Activated CD8-positive, alpha-beta memory T cell treated with anti-CD3 and anti-CD28 coated beads, Interleukin-2, amount 10 ng/mL, durations not matched to agents 7 days and 5 days (primary cell): Measurements from ENCODE around the gene LRBA. TPM values are rescaled to one million over a fixed set of nuclear protein-coding genes. Genes with fewer than 3 reads are reported as not detected.

Source experiments
- ATAC-seq: fragments of 150-1000 bp; cut with Tn5 transposase; one replicate; pipeline ENCODE4 v1.10.0; 2021; ENCODE audit warnings: moderate library complexity
- CTCF ChIA-PET: fragments of 350-600 bp; sonication (Branson Sonifier 250); formaldehyde crosslinking; loops from one replicate; lab custom pipeline; 2021; ENCODE audit warnings: antibody characterized with exemption; lab: Charles Lee
- DNase-seq: peaks from one replicate; pipeline ENCODE4 v3.0.0-alpha.2; 2020
- H3K27ac Mint-ChIP-seq: one replicate; pipeline ENCODE4 v1.8.0; 2021; ENCODE audit warnings: mild to moderate bottlenecking, mixed read lengths
- H3K27me3 Mint-ChIP-seq: one replicate; pipeline ENCODE4 v1.8.0; 2021; ENCODE audit warnings: mixed read lengths
- H3K36me3 Mint-ChIP-seq: one replicate; pipeline ENCODE4 v1.8.0; 2021; ENCODE audit warnings: mild to moderate bottlenecking, mixed read lengths
- H3K4me1 Mint-ChIP-seq: one replicate; pipeline ENCODE4 v1.8.0; 2021; ENCODE audit warnings: mixed read lengths
- H3K4me3 Mint-ChIP-seq: one replicate; pipeline ENCODE4 v1.8.0; 2021; ENCODE audit warnings: mild to moderate bottlenecking, moderate library complexity, mixed read lengths
- H3K9me3 Mint-ChIP-seq: one replicate; pipeline ENCODE4 v1.8.0; 2022; ENCODE audit warnings: low read depth, mixed read lengths
- total RNA-seq, 2 experiments: library from RNA; stranded (reverse); gene quantifications; one replicate each; pipeline ENCODE4 v1.2.3, GENCODE V29; 2021

The LRBA gene
- total RNA-seq, 2 experiments from 2014 or later: 59.2 to 60.2 TPM

GRCh38 chr4:150280081-150280895 lies 734.8 kb downstream of the LRBA start:
- no peak overlapping the region for H3K27ac Mint-ChIP-seq
- CTCF ChIA-PET: interaction anchor here (1.1 kb wide), 1 partner anchor 17 kb away, joined by 3 read pairs; no protein-coding TSS in a partner anchor
- no peaks in the 10 kb centered on the region for H3K27me3 Mint-ChIP-seq
- no peak for ATAC-seq
- no peak for DNase-seq
- peaks cover 3% of the 10 kb centered on the region for H3K4me1 Mint-ChIP-seq
- no peak overlapping the region for H3K4me3 Mint-ChIP-seq
- H3K36me3 Mint-ChIP-seq: peaks cover 46% of the 10 kb centered on the region
- no peaks in the 10 kb centered on the region for H3K9me3 Mint-ChIP-seq

GRCh38 chr4:150278206-150278605 lies 736.9 kb downstream of the LRBA start:
- H3K4me1 Mint-ChIP-seq: peaks cover 3% of the 10 kb centered on the region
- CTCF ChIA-PET: interaction anchor here (1.4 kb wide), 1 partner anchor 17 kb away, joined by 5 read pairs; no protein-coding TSS in a partner anchor
- H3K27ac Mint-ChIP-seq: no peak overlapping the region
- H3K9me3 Mint-ChIP-seq: no peaks in the 10 kb centered on the region
- ATAC-seq: no peak
- no peak overlapping the region for H3K4me3 Mint-ChIP-seq
- no peaks in the 10 kb centered on the region for H3K27me3 Mint-ChIP-seq
- peaks cover 46% of the 10 kb centered on the region for H3K36me3 Mint-ChIP-seq
- no peak for DNase-seq

- ATAC-seq: no peak
- H3K9me3 Mint-ChIP-seq: no peaks in the 10 kb centered on the region
- no peak overlapping the region for H3K4me3 Mint-ChIP-seq
- no peaks in the 10 kb centered on the region for H3K27me3 Mint-ChIP-seq
- no peak overlapping the region for H3K27ac Mint-ChIP-seq
- H3K4me1 Mint-ChIP-seq: no peaks in the 10 kb centered on the region
- peaks cover 48% of the 10 kb centered on the region for H3K36me3 Mint-ChIP-seq
- DNase-seq: no peak
- CTCF ChIA-PET: no interaction called here
Observed at GRCh38 chr4:150268444-150268843, 746.6 kb downstream of the LRBA start.

DNA sequence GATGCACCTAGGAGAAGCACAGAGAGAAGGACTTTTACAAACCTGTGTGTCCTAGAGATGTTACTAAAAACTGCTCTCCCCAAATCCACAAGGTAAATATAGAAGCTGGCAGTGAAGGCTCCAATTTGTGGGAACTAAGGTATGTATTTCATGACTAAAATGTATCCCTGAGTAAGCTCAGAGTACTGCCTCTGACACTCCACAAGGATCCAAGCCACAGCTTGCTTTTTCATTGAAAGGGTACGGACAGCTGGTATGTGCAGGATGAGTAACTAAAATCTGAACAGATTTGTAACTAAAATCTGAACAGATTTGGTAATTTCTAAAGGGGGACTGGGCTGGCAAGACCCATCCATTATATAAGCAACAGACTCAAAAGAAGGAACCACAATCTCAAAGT lies 749.3 kb downstream of the LRBA start:
- ATAC-seq: no peak
- Mint-ChIP-seq H3K4me3 (no peak overlapping the region), H3K27ac (no peak overlapping the region), H3K27me3 (no peaks in the 10 kb centered on the region), H3K36me3 (peaks cover 40% of the 10 kb centered on the region), H3K4me1 (no peaks in the 10 kb centered on the region), H3K9me3 (no peaks in the 10 kb centered on the region)
- DNase-seq: no peak
- CTCF ChIA-PET: no interaction called here

DNA sequence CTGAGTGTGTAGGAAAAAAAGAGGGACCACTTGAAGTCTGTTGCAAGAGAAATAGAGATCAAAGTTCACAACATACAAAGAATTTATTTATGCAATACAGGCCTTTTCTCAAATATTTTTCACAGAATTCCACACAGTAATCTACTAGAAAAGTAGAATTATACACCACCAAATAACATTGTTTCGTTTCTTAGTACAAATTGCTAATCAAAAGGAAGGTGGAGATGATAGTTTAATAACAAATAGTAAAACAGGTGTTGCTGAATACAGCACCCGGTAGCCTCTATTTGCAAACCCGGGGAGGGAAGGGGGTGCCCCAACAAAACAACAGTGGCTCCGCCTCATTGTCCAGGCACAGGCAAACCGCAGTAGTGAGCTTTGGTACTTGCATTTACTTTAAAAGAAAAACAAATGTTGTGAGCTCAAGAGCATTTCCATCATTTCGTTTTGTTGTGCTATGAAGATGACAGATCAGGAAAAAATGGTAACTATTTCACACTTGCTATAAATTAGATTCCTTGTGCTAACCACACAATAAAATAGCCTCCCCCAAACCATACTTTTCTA lies 750.4 kb downstream of the LRBA start:
- Mint-ChIP-seq H3K9me3 (no peaks in the 10 kb centered on the region), H3K4me3 (no peak overlapping the region), H3K36me3 (peaks cover 30% of the 10 kb centered on the region), H3K4me1 (no peaks in the 10 kb centered on the region), H3K27me3 (no peaks in the 10 kb centered on the region), H3K27ac (no peak overlapping the region)
- DNase-seq (no peak), ATAC-seq (no peak)
- CTCF ChIA-PET: no interaction called here

DNA sequence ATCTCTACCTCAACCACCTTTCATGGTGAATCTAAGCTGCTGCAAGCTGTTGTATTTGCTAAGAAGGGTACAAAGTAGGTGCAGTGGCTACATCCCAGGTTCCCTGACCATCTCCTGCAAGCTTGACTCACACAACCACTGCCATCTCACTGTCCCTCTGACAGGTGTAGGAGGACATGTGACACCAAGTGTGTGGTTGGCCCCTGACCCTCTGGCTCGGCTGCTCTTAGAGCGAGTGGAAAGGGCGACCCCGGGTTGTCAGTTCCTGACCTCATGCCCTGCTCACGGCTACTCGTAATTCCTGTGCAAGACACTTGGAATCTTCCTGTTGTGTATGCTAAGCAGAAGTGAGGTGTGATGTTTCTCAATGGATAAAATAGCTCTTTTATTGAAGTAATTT lies 752.5 kb downstream of the LRBA start:
- ATAC-seq (no peak), DNase-seq (no peak)
- H3K27ac Mint-ChIP-seq: no peak overlapping the region
- H3K27me3 Mint-ChIP-seq: no peaks in the 10 kb centered on the region
- no peaks in the 10 kb centered on the region for H3K4me1 Mint-ChIP-seq
- no peak overlapping the region for H3K4me3 Mint-ChIP-seq
- CTCF ChIA-PET: interaction anchor here (1.5 kb wide), 1 partner anchor 20 kb away, joined by 3 read pairs; no protein-coding TSS in a partner anchor
- no peaks in the 10 kb centered on the region for H3K9me3 Mint-ChIP-seq
- H3K36me3 Mint-ChIP-seq: peaks cover 18% of the 10 kb centered on the region

DNA sequence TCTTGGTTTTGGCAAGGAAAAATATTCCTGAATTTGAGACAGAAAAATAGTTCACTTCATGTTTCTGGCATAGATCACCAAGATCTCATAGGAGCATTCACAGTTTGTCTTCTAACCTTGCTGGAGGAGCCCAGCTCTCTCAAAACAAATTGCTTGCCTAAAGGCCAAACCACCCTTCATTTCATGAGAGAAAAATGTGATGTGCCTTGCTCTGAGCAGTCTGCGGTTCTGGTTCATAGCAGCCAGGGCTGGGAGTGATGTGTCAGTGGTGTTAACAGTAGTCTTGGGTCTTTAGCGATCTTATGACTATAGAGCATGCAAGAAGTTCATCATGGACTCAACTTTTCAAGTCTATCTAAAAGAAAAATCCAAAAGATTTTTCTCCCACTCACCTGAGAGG lies 753.5 kb downstream of the LRBA start:
- H3K27me3 Mint-ChIP-seq: no peaks in the 10 kb centered on the region
- no peaks in the 10 kb centered on the region for H3K4me1 Mint-ChIP-seq
- H3K9me3 Mint-ChIP-seq: no peaks in the 10 kb centered on the region
- H3K36me3 Mint-ChIP-seq: peaks cover 8% of the 10 kb centered on the region
- H3K27ac Mint-ChIP-seq: no peak overlapping the region
- CTCF ChIA-PET: no interaction called here
- H3K4me3 Mint-ChIP-seq: no peak overlapping the region
- no peak for ATAC-seq
- DNase-seq: no peak

DNA sequence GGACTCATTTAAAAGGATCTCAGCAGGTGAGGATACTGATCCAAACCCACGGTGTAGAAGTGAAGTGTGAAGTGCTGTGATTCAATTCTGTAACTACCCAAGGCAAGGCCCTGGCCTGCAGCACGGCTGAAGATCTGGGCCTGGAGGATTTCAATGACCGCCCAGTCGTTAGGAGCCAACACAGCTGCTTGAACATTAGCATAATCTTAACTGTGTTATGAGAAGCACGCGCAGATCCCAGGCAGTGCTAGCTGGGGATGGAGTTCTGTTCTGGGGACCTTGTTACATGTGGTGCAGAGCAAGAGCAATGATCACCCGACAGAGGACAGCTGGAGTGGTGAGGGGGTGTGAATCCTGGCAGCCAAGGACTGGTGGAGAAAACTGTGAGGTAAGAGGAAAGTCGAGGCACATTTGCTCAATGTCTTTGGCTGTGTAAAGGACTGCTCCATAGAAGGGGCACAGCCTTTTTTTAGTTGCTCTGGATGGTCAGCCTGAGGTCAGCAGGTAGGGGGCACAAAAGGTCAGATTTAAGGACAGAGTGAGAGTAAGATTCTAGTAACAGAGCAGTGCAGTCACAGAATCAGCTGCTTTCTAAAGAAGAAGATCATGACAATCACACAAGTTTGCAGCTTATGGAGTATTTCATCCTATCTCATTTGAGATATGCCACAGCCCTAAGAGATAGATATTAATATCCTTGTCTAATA lies 755.1 kb downstream of the LRBA start:
- CTCF ChIA-PET: interaction anchor here (0.7 kb wide), 1 partner anchor 1732 kb away, joined by 3 read pairs; no protein-coding TSS in a partner anchor
- H3K27ac Mint-ChIP-seq: no peak overlapping the region
- H3K27me3 Mint-ChIP-seq: no peaks in the 10 kb centered on the region
- no peaks in the 10 kb centered on the region for H3K9me3 Mint-ChIP-seq
- H3K4me3 Mint-ChIP-seq: no peak overlapping the region
- no peaks in the 10 kb centered on the region for H3K4me1 Mint-ChIP-seq
- ATAC-seq (no peak), DNase-seq (no peak)
- peaks cover 5% of the 10 kb centered on the region for H3K36me3 Mint-ChIP-seq

- no peaks in the 10 kb centered on the region for H3K36me3 Mint-ChIP-seq
- no peak overlapping the region for H3K27ac Mint-ChIP-seq
- H3K9me3 Mint-ChIP-seq: no peaks in the 10 kb centered on the region
- H3K4me3 Mint-ChIP-seq: no peak overlapping the region
- H3K4me1 Mint-ChIP-seq: no peaks in the 10 kb centered on the region
- ATAC-seq (no peak), DNase-seq (no peak)
- CTCF ChIA-PET: no interaction called here
- H3K27me3 Mint-ChIP-seq: no peaks in the 10 kb centered on the region
Observed at GRCh38 chr4:150258569-150258968, 756.5 kb downstream of the LRBA start.

DNA sequence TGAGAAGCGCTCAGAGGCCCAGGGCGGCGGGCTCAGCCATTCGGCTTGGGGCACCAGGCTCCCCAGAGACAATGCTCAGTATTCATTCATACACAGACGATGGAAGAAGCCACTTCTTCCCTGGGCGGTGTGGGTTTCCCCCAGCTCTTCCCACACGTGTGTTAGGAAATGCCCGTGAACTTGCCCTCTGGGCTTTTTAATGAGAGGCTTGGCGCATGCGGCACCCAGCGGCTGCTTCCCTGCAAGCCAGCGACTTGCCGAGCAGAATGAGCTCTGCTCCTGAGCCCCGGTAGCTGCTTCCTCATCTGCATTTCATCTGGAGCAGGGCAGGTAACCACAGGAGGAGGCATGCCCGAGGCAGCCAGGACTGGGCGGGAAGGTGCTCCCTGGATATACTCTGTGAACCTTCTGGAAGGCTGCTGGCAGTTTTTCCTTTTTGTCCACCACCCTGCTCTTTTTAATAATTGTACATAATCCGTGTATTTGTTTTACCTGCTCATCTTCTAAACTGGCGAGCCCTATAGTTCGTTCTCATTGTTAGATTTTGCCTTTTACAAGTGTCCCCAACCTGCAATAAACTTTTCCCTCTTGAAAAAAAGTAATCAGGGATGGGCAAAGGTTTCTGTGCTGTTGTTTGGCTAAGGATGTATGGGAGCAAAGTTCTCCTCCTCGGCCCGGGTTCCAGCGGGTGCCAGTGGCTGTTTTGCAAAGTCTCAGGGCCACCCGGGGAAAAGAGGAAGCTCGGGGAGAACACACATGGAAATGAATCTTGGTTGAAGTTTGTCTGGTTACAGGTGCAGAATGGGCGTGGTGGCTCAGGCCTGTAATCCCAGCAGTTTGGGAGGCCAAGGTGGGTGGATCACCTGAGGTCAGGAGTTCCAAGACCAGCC lies 758.0 kb downstream of the LRBA start:
- Mint-ChIP-seq H3K4me1 (no peaks in the 10 kb centered on the region), H3K9me3 (no peaks in the 10 kb centered on the region), H3K27ac (no peak overlapping the region), H3K27me3 (no peaks in the 10 kb centered on the region), H3K36me3 (no peaks in the 10 kb centered on the region), H3K4me3 (no peak overlapping the region)
- ATAC-seq (no peak), DNase-seq (no peak)
- CTCF ChIA-PET: no interaction called here

- CTCF ChIA-PET: no interaction called here
- ATAC-seq (no peak), DNase-seq (no peak)
- Mint-ChIP-seq H3K36me3 (no peaks in the 10 kb centered on the region), H3K4me1 (no peaks in the 10 kb centered on the region), H3K4me3 (no peak overlapping the region), H3K27ac (no peak overlapping the region), H3K9me3 (no peaks in the 10 kb centered on the region), H3K27me3 (no peaks in the 10 kb centered on the region)
Observed at GRCh38 chr4:150256225-150256620, 758.9 kb downstream of the LRBA start.

DNA sequence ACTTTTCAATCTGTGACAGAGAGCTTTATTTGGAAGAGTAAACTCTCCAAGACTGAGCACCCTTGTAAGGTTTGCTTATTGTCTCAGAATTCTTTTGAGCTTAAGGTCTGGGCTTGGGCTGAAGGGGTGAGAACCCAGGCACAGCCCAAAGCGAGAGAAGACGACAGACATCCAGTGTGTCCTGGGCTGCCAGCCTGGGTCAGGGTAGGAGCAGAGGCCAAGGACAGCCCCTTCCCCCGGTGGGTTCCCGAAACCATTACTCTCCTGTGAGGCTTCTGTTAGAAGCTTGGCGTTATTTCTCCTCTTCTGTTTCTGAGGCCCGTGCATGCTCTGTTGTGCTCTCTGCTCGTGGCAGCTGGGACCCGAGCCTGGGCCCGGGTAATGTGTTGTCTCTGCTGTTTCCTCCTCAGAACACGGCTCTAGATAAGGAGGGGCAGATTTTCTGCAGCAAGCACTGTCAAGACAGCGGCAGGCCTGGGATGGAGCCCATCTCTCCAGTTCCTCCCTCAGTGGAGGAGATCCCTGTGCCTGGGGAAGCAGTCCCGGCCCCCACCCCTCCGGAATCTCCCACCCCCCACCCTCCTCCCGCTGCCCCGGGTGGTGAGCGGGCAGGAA lies 759.4 kb downstream of the LRBA start:
- H3K36me3 Mint-ChIP-seq: no peaks in the 10 kb centered on the region
- H3K27me3 Mint-ChIP-seq: no peaks in the 10 kb centered on the region
- no peak overlapping the region for H3K27ac Mint-ChIP-seq
- no peaks in the 10 kb centered on the region for H3K4me1 Mint-ChIP-seq
- ATAC-seq (no peak), DNase-seq (no peak)
- no peaks in the 10 kb centered on the region for H3K9me3 Mint-ChIP-seq
- no peak overlapping the region for H3K4me3 Mint-ChIP-seq
- CTCF ChIA-PET: no interaction called here
